ENCODE measurements around the gene MAP2K3.

- TF ChIP-seq EZH2 (IDR thresholded peaks at IDR 0.05; ENCODE audit: low read length, missing control alignments) (no peak), CTCF (conservative IDR thresholded peaks at IDR 0.05 in 1 of 2, IDR thresholded peaks at IDR 0.05 in 1 of 2; ENCODE audit: low read depth in 1 of 2, low read length in 2 of 2) (no peak)
Observed at GRCh38 chr17:21330436-21331160, 46.1 kb downstream of the MAP2K3 start.
